SH-SY5Y (cell line): ENCODE data around the gene PSRC1.
A peak's percentile ranks its signal among the peaks of the same experiment; 100 is the strongest.

Experiments used
- GATA2 ChIP-seq: IDR thresholded peaks from 2 replicates; pipeline ENCODE4 v1.6.1; 2011; ENCODE audit warnings: mild to moderate bottlenecking, low read depth, low read length
- GATA3 ChIP-seq: IDR thresholded peaks from 2 replicates; pipeline ENCODE4 v1.6.1; 2011; ENCODE audit warnings: low read depth, mild to moderate bottlenecking, low read length, moderate library complexity

PSRC1 gene

GRCh38 chr1:109304226-109304920 is 21.4 kb upstream of the PSRC1 start:
- TF ChIP-seq GATA3, result no peak
- TF ChIP-seq GATA2, result no peak

DNA sequence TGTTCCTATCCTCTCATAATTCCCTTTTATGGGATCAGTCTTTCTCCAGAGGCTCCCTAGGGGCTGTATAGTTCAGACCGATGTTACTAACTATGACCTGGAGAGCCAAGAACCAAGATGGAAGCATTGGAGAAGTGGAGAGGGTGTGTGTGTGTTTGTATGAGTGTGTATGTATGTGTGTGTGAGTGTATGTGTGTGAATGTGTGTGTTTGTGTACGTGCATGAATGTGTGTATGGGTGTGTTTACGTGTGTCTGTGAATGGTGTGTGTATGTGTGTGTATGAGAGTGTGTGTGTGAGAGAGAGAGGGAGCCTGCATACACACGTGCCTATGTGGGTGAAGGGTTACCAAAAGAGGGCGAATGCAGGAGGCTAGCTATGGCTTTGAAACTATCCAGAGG is 18.9 kb upstream of the PSRC1 start:
- TF ChIP-seq GATA3 (no peak), GATA2 (no peak)

DNA sequence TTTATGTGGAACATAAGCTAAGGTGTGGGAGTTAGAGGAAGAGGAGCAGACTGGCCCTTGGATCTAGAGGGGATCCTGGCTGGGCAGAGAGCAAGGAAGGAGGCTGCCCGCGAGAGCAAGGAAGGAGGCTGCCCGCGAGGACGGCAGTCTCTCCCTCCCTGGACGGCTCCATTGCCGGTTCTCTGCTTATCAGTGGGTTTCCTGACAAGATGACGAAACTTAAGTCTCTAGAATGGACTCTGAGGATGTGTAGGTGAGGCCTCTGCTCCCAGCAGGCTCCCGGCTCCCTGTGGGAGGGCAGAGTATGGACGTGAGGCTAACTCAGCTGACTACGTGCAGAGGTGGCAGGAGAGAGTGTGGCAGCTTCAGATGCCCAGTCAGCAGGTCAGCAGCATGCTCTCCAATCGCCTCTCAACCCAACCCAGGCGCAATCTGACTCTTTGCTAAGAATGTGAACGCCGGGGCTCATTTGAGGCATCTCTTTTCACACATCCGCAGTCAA is 17.8 kb upstream of the PSRC1 start:
- no peak for TF ChIP-seq GATA2
- TF ChIP-seq GATA3, result no peak

DNA sequence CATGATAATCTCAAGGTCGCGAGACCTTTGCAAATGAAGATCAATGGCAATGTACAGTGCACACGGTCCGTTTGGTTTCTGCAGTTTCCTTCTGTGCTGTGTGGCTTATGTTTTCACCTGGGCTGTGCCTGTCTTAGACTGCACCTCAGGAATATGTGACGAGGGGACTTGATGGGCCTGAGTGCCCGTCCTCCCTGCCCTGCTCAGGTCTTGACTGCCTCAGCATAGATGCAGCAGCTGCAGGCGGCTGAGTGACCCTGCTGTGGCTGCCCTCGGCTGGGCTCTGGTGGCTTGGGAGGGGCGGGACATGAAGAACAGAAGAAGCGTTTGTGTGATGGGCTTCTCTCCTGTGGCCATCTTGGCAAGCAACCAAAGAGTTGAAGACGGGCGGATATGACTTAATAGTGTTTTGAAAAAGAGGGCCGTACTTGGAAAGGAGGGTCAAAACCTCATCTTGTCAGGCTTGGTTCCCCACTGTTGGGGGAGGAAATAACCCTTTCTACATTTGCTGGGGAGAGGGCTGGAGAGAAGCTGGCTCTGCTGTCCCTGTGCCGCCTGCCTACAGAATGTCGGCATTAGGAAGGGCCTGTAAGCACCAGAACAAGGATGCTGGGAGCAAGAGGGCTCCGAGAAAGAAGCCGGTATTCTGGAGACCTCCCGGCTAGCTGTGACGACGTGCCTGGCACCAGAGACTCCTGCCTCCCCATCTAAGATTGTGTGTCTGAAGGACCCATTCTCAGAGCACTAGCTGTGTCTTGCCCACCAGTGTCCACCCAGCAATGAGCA is 16.8 kb upstream of the PSRC1 start:
- TF ChIP-seq GATA2, result no peak
- no peak for TF ChIP-seq GATA3

GRCh38 chr1:109298666-109299557 is 16.0 kb upstream of the PSRC1 start:
- TF ChIP-seq GATA2, result peak; percentile 51; the same call in 1 of the 2 replicates
- TF ChIP-seq GATA3, result no peak

GRCh38 chr1:109296782-109297181 is 13.8 kb upstream of the PSRC1 start:
- no peak for TF ChIP-seq GATA2
- TF ChIP-seq GATA3, result no peak

- TF ChIP-seq GATA3 (no peak), GATA2 (no peak)
Measured at GRCh38 chr1:109295712-109296415, 12.9 kb upstream of the PSRC1 start.

- TF ChIP-seq GATA2 (no peak), GATA3 (no peak)
Measured at GRCh38 chr1:109294481-109294880, 11.5 kb upstream of the PSRC1 start.

DNA sequence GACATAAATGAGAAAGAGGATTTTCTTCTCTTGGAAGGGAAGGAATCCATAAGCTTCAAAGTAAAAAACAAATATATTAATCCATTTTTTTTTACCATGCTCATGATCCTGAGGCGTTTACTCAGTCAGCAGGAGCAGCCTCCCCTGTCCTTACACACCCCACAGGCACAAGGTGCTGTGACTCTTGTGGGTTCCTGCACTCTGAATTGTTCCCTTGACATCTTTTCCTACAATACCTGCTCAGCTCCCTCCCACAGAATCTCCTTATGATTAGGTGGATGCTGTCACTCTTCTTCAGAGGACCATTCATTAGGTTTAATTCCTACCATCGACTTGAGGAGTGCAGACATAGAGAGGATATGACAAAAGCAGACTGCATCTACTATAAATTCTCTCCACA is 10.1 kb upstream of the PSRC1 start:
- no peak for TF ChIP-seq GATA3
- TF ChIP-seq GATA2, result no peak

DNA sequence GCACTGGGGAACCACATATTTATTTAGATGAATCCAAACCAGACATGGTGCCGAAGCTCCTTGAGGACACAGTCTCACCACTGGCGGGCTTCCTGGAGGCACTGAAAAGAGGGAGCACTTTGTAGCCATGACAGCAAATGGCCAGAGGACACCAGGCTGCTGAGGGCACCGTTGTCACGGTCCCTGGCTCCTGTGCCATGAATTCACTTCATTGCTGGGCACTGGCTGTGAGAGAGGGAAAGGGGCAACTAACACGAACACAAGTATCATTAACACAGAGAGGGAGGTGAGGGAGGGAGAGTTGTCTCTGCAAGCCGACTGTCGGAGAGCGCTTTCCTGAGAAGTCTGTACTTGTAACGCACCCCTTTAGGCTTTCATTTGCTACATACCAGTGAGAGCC is 9.4 kb upstream of the PSRC1 start:
- TF ChIP-seq GATA2 (no peak), GATA3 (no peak)

GRCh38 chr1:109290998-109291397 is 8.1 kb upstream of the PSRC1 start:
- TF ChIP-seq GATA3 (no peak), GATA2 (no peak)

DNA sequence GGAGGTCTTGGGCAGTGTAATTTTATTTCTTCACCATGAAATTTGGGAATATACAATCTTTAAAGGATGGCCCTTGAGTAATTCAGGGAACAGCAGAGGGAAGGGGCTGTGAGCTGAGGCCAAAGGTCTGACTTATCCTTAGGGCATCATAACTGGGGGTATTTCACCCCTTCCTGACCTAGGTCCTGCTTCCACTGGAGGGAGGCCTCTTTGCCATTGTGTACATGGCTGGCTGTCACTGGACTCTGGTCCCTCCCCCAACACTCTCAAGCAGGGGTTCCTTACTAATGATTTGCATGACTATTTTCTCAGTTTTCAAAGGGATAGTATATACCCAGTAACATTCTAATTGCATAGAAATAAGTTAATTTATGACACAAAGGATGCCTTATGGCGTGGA is 7.2 kb upstream of the PSRC1 start:
- TF ChIP-seq GATA2, result no peak
- no peak for TF ChIP-seq GATA3
